ENCODE data around the gene HES3. TPM values are rescaled to one million over a fixed set of nuclear protein-coding genes. Genes with fewer than 3 reads are reported as not detected.
"Not testable (repeated sequence)": the region's sequence is repeated elsewhere in the genome, so short reads cannot be mapped to it uniquely, and the experiment has no call there.

Gene HES3
- total RNA-seq, 1 experiment from 2014 or later: not detected

GRCh38 chr1:6219641-6220040, 24.3 kb upstream of the HES3 start:
- DNase-seq (ENCODE audit: low spot score): not testable (repeated sequence)

- DNase-seq (ENCODE audit: low spot score): peak; percentile 80
Observed at GRCh38 chr1:6220236-6220635, 23.7 kb upstream of the HES3 start.

GRCh38 chr1:6221210-6221784, 22.7 kb upstream of the HES3 start:
- no peak for DNase-seq (ENCODE audit: low spot score)

DNA sequence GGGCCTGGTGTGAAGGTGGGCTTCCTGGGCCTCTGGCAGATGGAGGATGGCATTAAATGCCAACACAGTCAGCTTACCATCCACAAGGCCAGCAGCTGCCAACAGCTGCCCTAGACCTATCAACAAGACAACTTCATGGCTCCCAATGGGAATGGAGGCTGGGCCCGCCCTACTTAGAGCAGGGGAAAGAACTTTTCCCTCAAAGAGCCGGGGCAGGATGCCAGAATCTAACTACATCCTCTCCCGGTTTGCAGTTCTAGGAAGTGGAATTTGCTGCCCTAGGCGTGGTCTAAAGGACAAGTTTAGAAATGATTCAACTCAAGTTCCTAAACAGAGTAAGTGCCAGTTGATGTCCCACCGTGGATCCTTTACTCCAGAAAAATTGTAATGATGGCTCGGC, 21.3 kb upstream of the HES3 start:
- DNase-seq (ENCODE audit: low spot score): no peak

DNA sequence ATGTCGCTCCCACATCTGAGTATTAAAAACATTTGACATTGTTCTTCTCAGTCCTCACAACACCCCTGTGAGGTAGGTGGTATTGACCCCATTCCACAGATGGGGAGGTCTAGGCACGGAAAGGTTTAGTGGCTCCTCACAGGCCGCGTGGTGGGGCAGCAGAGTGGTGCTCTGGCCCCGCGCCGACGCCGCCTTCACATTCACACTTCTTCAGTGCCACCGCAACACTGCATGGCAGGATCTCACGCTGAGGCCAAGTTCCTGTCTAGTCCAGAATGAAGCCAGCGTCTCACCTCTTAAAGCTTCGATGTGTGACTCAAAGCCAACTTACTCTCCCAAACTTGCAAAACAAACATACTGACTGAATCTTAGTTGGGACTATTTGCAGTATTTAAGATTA, 20.4 kb upstream of the HES3 start:
- no peak for DNase-seq (ENCODE audit: low spot score)

DNA sequence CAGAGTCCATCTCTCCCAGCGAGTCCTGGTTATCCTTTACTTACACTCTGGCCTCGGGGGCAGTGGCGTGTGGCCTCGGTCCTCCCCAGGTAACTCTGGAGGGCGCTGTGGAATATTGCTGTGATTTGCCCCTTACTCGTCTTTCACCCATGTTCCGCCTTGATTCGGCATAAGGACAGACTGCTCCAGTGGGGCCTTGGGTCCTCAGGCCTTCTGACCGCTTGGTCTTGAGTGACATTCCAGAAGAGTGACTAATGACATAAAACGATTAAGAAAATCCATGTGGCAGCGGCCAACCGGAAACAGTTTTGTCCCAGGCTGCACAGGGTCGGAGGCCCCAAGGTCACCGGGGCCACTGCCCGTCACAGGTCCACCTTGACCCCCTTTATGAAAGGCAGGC, 19.3 kb upstream of the HES3 start:
- no peak for DNase-seq (ENCODE audit: low spot score)

GRCh38 chr1:6225651-6226050, 18.3 kb upstream of the HES3 start:
- DNase-seq (ENCODE audit: low spot score): no peak

DNA sequence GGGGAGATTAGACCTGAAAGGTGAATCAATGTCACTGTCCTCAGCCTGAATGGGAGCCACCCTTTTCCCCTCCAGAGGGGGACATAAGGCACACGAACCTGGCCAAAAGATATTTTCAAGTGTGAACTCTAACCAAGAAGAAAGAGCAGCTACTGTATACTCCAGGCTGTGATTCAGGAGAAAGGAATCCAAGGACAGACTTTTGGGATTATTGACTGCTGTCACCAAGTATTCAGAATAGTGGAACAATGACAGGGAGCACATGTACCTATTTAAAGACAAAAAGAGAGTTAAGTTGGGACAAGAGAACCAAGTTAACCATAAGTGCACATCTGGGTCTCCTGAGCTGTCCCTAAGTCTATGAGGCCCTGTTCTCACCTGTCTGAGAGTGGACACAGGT, 10.6 kb upstream of the HES3 start:
- DNase-seq (ENCODE audit: low spot score): no peak

DNA sequence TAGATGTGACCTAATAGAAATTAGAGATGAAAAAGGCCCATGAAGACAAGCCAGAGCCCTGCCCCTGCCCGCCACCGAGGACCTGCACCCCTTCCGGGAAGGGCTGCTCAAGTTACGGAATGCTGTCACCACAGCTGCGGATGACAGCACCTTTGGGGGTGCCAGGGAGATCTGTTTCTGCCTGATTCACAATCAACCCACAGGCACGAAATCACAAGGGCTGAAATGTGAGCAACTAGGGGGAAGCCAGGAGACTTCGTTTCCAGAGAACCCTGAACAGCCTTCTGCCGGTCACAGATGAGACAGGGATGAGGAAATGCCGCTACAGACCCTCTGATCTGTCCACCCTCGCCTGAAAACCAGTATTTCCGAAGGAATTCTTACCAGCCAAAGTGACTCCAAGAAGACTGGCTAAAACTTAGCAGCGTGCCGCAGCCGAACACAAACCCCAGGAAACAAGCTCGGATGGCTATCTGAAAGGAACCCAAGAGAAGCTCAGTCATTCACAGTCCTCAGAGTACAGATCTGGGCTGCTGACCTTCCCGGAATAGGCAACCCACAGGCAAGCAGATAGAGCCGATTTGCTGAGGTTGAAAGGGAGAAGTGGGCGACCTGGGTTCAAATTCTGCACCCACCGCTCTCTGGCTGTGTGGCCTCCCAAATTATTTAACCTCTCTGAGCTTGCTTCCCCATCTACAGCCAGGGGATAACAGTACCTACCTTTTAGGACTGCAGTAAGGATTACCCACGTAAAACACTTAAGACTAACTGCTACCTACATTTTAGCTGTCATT, 9.3 kb upstream of the HES3 start:
- DNase-seq (ENCODE audit: low spot score): no peak

DNA sequence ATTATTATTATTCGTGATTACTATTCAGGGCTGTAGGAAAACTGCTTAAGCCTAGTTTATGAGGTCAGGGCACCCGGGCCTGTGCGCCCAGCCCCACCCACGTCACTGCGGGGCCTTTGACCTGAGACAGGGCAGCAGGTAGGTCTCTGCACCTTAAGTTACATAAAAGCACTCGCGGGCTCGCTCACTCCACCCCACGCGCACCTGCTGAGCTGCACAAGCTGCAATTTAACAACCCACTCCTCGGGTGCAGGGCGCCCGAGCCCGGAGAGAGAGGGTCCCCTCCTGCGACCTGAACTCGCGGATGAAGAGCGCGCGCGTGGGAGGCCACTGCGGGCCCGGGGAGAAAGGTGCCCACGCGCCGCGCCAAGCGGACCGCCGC, 8.7 kb upstream of the HES3 start:
- no peak for DNase-seq (ENCODE audit: low spot score)

- DNase-seq (ENCODE audit: low spot score): no peak
Observed at GRCh38 chr1:6237093-6237492, 6.9 kb upstream of the HES3 start.

GRCh38 chr1:6239213-6239752, 4.7 kb upstream of the HES3 start:
- no peak for DNase-seq (ENCODE audit: low spot score)

DNA sequence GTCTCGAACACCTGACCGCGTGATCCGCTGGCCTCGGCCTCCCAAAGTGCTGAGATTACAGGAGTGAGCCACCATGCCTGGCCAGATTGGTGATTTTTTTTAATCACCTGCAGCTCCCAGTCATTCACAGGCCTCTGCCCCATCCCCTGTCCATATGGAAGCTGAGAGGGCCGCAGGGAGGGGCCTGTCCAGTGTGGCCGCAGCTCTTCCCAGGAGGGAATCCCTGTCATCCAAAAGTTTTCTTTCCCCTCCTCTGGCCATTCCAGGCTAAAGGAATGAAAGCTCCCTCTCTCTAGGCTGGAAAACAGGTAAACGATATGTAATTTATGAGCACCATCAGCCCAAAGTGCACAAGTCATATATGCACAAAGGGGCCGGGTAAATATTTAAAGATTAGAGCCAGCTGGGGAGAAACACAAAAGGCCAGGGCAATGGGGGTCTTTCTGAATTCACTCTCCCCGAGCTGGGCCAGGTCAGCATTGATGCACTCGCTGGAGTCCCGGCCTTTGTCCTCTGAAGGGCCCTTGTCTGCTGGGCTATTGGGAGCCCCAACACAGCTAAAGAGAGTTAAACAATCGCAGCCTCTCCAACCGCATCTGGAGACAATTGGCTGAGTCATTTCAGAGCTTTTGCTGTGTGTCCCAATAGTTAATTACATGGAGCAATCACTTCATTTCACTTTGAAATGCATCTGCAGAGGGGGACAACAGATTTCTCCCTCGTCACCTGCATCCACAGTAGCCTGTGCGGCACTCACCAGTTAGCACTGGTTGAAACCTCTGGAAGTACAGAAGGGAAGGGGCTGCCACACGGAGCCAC, 3.8 kb upstream of the HES3 start:
- no peak for DNase-seq (ENCODE audit: low spot score)

GRCh38 chr1:6241107-6241886, 2.7 kb upstream of the HES3 start:
- DNase-seq (ENCODE audit: low spot score): no peak

- DNase-seq (ENCODE audit: low spot score): no peak
Observed at GRCh38 chr1:6241887-6242740, 1.9 kb upstream of the HES3 start.

DNA sequence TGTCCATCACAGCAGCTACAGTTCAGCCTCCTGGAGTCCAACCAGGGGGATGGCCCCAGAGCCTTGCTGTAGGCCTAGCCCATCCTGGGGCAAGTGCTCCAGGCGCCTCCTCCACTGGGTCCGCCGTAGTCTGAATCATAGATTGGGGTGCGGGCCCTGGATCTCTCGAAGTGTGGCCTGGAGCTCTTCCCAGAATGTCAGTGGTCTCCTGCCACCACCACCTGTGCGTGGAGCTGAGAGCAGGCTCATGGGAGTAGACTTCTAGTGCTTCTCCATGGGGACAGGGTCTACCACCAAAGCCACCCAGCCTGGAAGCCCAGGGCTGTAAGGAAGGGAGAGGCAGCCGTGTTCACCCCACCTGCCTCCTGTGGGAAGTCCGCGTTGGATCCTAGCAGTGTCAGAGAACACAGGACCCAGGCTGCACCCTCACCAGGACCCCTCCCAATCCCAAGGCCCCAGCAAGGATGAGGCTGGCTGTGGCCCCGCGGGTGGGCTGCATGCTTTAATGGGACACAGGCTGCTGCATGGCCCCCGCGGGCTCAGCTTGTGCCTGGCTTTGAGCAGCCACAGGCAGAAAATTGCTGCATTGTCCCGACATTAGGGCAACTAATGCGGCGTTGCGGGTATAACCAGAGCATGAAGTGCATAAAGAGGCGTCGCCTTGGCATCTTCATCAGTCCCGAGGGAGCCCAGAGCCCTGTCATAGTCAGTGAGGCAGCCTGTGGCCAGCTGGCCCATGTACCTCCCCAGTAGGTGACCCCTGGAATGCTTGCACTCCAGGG, 735 bp upstream of the HES3 start:
- DNase-seq (ENCODE audit: low spot score): no peak

GRCh38 chr1:6244401-6245049, 546 bp downstream of the HES3 start:
- DNase-seq (ENCODE audit: low spot score): no peak

DNA sequence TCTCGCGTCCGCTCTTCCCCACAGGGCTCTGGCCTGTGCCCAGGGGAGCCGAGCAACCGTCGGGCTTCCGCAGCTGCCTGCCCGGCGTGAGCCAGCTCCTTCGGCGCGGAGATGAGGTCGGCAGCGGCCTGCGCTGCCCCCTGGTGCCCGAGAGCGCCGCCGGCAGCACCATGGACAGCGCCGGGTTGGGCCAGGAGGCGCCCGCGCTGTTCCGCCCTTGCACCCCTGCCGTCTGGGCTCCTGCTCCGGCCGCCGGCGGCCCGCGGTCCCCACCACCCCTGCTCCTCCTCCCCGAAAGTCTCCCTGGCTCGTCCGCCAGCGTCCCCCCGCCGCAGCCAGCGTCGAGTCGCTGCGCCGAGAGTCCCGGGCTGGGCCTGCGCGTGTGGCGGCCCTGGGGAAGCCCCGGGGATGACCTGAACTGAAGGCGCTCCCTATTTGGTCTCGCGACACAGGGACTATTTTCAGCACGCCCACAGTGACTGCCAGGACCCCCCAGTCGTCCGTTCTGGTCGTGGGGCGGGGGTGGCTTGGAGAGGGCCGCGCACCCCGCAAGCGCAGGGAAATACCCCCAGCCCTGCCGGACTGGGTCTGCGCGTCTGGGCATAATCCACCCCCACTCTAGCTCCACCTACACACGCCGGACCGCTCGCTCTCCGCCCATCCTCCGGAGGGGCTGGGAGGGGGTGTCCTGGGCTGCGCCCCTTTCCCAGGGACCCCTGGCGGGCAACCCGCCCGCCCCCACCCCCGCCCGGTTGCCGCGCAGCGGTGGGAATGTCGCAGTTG, 1.3 kb downstream of the HES3 start:
- DNase-seq (ENCODE audit: low spot score): peak; percentile 81
